Measurements from ENCODE around the gene ERMP1.

ERMP1 gene

GRCh38 chr9:5825895-5826622 is 6.9 kb downstream of the ERMP1 start:
- TF ChIP-seq, protein P1, sequence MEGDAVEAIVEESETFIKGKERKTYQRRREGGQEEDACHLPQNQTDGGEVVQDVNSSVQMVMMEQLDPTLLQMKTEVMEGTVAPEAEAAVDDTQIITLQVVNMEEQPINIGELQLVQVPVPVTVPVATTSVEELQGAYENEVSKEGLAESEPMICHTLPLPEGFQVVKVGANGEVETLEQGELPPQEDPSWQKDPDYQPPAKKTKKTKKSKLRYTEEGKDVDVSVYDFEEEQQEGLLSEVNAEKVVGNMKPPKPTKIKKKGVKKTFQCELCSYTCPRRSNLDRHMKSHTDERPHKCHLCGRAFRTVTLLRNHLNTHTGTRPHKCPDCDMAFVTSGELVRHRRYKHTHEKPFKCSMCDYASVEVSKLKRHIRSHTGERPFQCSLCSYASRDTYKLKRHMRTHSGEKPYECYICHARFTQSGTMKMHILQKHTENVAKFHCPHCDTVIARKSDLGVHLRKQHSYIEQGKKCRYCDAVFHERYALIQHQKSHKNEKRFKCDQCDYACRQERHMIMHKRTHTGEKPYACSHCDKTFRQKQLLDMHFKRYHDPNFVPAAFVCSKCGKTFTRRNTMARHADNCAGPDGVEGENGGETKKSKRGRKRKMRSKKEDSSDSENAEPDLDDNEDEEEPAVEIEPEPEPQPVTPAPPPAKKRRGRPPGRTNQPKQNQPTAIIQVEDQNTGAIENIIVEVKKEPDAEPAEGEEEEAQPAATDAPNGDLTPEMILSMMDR (conservative IDR thresholded peaks at IDR 0.05; ENCODE audit: control insufficient read depth, insufficient read depth, low read depth, low read length) = no peak
- H3K4me3 ChIP-seq (ENCODE audit: control insufficient read depth, low read depth, low read length) = no peak overlapping the region
- no peak for DNase-seq (ENCODE audit: low read depth)

GRCh38 chr9:5825223-5825622 is 7.7 kb downstream of the ERMP1 start:
- TF ChIP-seq, protein P1 (conservative IDR thresholded peaks at IDR 0.05; ENCODE audit: control insufficient read depth, insufficient read depth, low read depth, low read length) = no peak
- DNase-seq (ENCODE audit: low read depth) = no peak
- no peak overlapping the region for H3K4me3 ChIP-seq (ENCODE audit: control insufficient read depth, low read depth, low read length)

GRCh38 chr9:5820425-5820824 is 12.5 kb downstream of the ERMP1 start:
- no peak overlapping the region for H3K4me3 ChIP-seq (ENCODE audit: control insufficient read depth, low read depth, low read length)
- TF ChIP-seq, protein P1 (conservative IDR thresholded peaks at IDR 0.05; ENCODE audit: control insufficient read depth, insufficient read depth, low read depth, low read length) = no peak
- DNase-seq (ENCODE audit: low read depth) = no peak

DNA sequence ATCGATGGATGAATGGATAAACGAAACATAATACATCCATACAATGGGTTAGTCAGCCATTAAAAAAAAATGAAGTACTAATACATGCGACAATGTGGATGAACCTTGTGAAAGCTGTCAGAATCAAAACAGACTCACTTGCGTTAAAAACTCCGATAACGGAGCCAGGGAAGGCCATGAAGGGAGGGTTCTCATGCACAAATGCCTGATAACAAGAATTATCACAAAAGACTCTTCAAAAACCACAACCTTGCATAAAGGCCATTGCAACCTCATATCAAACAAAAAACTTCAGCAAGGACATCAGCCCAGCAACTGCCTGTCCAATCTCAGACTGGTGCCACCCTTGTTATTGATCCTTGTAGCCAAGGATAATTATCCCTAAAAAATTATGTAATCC is 13.7 kb downstream of the ERMP1 start:
- H3K4me3 ChIP-seq (ENCODE audit: control insufficient read depth, low read depth, low read length) = no peak overlapping the region
- TF ChIP-seq, protein P1 (conservative IDR thresholded peaks at IDR 0.05; ENCODE audit: control insufficient read depth, insufficient read depth, low read depth, low read length) = no peak
- DNase-seq (ENCODE audit: low read depth) = no peak

- TF ChIP-seq, protein P1 (conservative IDR thresholded peaks at IDR 0.05; ENCODE audit: control insufficient read depth, insufficient read depth, low read depth, low read length) = no peak
- H3K4me3 ChIP-seq (ENCODE audit: control insufficient read depth, low read depth, low read length) = no peak overlapping the region
- DNase-seq (ENCODE audit: low read depth) = no peak
Measured at GRCh38 chr9:5818424-5819142, 14.3 kb downstream of the ERMP1 start.

DNA sequence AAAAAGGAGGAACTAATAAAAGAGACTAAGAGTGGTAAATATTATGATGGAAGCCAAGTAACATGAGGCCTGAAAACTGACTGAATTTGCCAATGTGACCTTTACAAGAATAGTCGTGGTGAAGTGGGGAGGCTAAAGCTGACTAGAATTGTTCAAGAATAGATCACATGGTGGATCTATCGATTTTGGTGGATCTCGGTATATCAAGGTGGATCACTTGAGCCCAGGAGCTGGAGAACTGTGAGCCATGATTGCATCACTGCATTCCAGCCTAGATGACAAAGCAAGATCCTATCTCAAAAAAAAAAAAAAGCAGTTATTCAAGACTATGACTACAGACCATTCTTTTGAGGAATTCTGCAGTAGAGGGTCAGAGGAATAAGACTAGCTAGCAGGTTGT is 15.1 kb downstream of the ERMP1 start:
- DNase-seq (ENCODE audit: low read depth) = peak; percentile 58
- H3K4me3 ChIP-seq (ENCODE audit: control insufficient read depth, low read depth, low read length) = no peak overlapping the region
- TF ChIP-seq, protein P1 (conservative IDR thresholded peaks at IDR 0.05; ENCODE audit: control insufficient read depth, insufficient read depth, low read depth, low read length) = no peak
